Measurements from ENCODE around the gene SLC26A1.

DNA sequence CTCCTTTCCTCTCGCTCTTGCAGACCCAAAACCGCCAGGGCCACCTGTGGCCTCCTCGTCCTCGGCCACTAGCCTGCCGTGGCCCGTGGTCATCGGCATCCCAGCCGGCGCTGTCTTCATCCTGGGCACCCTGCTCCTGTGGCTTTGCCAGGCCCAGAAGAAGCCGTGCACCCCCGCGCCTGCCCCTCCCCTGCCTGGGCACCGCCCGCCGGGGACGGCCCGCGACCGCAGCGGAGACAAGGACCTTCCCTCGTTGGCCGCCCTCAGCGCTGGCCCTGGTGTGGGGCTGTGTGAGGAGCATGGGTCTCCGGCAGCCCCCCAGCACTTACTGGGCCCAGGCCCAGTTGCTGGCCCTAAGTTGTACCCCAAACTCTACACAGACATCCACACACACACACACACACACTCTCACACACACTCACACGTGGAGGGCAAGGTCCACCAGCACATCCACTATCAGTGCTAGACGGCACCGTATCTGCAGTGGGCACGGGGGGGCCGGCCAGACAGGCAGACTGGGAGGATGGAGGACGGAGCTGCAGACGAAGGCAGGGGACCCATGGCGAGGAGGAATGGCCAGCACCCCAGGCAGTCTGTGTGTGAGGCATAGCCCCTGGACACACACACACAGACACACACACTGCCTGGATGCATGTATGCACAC is 31.8 kb upstream of the SLC26A1 start:
- TF ChIP-seq, protein P1, sequence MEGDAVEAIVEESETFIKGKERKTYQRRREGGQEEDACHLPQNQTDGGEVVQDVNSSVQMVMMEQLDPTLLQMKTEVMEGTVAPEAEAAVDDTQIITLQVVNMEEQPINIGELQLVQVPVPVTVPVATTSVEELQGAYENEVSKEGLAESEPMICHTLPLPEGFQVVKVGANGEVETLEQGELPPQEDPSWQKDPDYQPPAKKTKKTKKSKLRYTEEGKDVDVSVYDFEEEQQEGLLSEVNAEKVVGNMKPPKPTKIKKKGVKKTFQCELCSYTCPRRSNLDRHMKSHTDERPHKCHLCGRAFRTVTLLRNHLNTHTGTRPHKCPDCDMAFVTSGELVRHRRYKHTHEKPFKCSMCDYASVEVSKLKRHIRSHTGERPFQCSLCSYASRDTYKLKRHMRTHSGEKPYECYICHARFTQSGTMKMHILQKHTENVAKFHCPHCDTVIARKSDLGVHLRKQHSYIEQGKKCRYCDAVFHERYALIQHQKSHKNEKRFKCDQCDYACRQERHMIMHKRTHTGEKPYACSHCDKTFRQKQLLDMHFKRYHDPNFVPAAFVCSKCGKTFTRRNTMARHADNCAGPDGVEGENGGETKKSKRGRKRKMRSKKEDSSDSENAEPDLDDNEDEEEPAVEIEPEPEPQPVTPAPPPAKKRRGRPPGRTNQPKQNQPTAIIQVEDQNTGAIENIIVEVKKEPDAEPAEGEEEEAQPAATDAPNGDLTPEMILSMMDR (IDR thresholded peaks at IDR 0.05; ENCODE audit: poor library complexity, severe bottlenecking) = no peak
- TF ChIP-seq EZH2 (IDR thresholded peaks at IDR 0.05; ENCODE audit: borderline replicate concordance, insufficient read depth, low read length, poor library complexity, severe bottlenecking) = no peak
- no peak for TF ChIP-seq POLR2AphosphoS5 (IDR thresholded peaks at IDR 0.05)
- TF ChIP-seq RAD21 (conservative IDR thresholded peaks at IDR 0.05) = no peak
- TF ChIP-seq EP300 (conservative IDR thresholded peaks at IDR 0.05; ENCODE audit: poor library complexity, severe bottlenecking) = no peak
- TF ChIP-seq TAF1 (IDR thresholded peaks at IDR 0.05; ENCODE audit: low read depth) = no peak
- TF ChIP-seq, protein P2, sequence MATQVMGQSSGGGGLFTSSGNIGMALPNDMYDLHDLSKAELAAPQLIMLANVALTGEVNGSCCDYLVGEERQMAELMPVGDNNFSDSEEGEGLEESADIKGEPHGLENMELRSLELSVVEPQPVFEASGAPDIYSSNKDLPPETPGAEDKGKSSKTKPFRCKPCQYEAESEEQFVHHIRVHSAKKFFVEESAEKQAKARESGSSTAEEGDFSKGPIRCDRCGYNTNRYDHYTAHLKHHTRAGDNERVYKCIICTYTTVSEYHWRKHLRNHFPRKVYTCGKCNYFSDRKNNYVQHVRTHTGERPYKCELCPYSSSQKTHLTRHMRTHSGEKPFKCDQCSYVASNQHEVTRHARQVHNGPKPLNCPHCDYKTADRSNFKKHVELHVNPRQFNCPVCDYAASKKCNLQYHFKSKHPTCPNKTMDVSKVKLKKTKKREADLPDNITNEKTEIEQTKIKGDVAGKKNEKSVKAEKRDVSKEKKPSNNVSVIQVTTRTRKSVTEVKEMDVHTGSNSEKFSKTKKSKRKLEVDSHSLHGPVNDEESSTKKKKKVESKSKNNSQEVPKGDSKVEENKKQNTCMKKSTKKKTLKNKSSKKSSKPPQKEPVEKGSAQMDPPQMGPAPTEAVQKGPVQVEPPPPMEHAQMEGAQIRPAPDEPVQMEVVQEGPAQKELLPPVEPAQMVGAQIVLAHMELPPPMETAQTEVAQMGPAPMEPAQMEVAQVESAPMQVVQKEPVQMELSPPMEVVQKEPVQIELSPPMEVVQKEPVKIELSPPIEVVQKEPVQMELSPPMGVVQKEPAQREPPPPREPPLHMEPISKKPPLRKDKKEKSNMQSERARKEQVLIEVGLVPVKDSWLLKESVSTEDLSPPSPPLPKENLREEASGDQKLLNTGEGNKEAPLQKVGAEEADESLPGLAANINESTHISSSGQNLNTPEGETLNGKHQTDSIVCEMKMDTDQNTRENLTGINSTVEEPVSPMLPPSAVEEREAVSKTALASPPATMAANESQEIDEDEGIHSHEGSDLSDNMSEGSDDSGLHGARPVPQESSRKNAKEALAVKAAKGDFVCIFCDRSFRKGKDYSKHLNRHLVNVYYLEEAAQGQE (IDR thresholded peaks at IDR 0.05; ENCODE audit: borderline replicate concordance) = no peak
- TF ChIP-seq SMC3 (conservative IDR thresholded peaks at IDR 0.05; ENCODE audit: poor library complexity) = no peak

Measured in neural cell (in vitro differentiated cells).